Nephron progenitor cell (in vitro differentiated cells): ENCODE measurements around the gene RPS6KA1.

Experiments used
- DNase-seq: peaks from one replicate; pipeline ENCODE4 v3.0.0; 2021
- H3K27ac Mint-ChIP-seq: 2 replicates; pipeline ENCODE4 v1.8.0; 2021; ENCODE audit warnings: mild to moderate bottlenecking, moderate library complexity, mixed read lengths
- H3K27me3 Mint-ChIP-seq: 2 replicates; pipeline ENCODE4 v1.8.0; 2021; ENCODE audit warnings: mild to moderate bottlenecking, low read depth, mixed read lengths; ENCODE audit not compliant: poor library complexity
- H3K36me3 Mint-ChIP-seq: 2 replicates; pipeline ENCODE4 v1.8.0; 2021; ENCODE audit warnings: low read depth, mixed read lengths
- H3K4me1 Mint-ChIP-seq: 2 replicates; pipeline ENCODE4 v1.8.0; 2021; ENCODE audit warnings: mixed read lengths
- H3K4me3 Mint-ChIP-seq: 2 replicates; pipeline ENCODE4 v1.8.0; 2021; ENCODE audit warnings: mild to moderate bottlenecking, moderate library complexity, mixed read lengths
- H3K9me3 Mint-ChIP-seq: 2 replicates; pipeline ENCODE4 v1.8.0; 2021; ENCODE audit warnings: mild to moderate bottlenecking, moderate library complexity, mixed read lengths
- CTCF ChIP-seq: fragments of 200-600 bp; sonication (generic); IDR thresholded peaks from 2 replicates; pipeline ENCODE4 v1.5.0; 2021; ENCODE audit warnings: antibody characterized with exemption

Gene RPS6KA1

GRCh38 chr1:26529655-26530409, at the start of gene RPS6KA1:
RPS6KA1 (plus strand) TSS chr1:26529761; CDS start chr1:26529921, 160 bp downstream.
- Mint-ChIP-seq H3K27me3 (peaks cover 13% of the 10 kb centered on the region), H3K4me3 (peak within 1 kb of the TSS; percentile 86), H3K4me1 (peaks cover 30% of the 10 kb centered on the region), H3K9me3 (no peaks in the 10 kb centered on the region), H3K27ac (peak within 1 kb of the TSS; percentile 27), H3K36me3 (no peaks in the 10 kb centered on the region)
- peak; percentile 87 for DNase-seq
- no peak for TF ChIP-seq CTCF

- TF ChIP-seq CTCF = no peak
- Mint-ChIP-seq H3K27ac (peak overlapping the region; percentile 9), H3K4me1 (peaks cover 14% of the 10 kb centered on the region), H3K36me3 (peaks cover 17% of the 10 kb centered on the region), H3K9me3 (no peaks in the 10 kb centered on the region), H3K27me3 (no peaks in the 10 kb centered on the region), H3K4me3 (no peak overlapping the region)
- DNase-seq = no peak
Observed at GRCh38 chr1:26482921-26483320, 46.6 kb upstream of the RPS6KA1 start.

GRCh38 chr1:26483980-26484379, 45.6 kb upstream of the RPS6KA1 start:
- no peak for TF ChIP-seq CTCF
- Mint-ChIP-seq H3K4me1 (peaks cover 14% of the 10 kb centered on the region), H3K9me3 (no peaks in the 10 kb centered on the region), H3K4me3 (no peak overlapping the region), H3K36me3 (peaks cover 12% of the 10 kb centered on the region), H3K27me3 (no peaks in the 10 kb centered on the region), H3K27ac (no peak overlapping the region)
- no peak for DNase-seq

GRCh38 chr1:26490155-26490554, 39.4 kb upstream of the RPS6KA1 start:
- Mint-ChIP-seq H3K36me3 (no peaks in the 10 kb centered on the region), H3K4me1 (peaks cover 12% of the 10 kb centered on the region), H3K4me3 (no peak overlapping the region), H3K27ac (no peak overlapping the region), H3K27me3 (peaks cover 13% of the 10 kb centered on the region), H3K9me3 (no peaks in the 10 kb centered on the region)
- DNase-seq = no peak
- TF ChIP-seq CTCF = no peak

- Mint-ChIP-seq H3K36me3 (no peaks in the 10 kb centered on the region), H3K9me3 (no peaks in the 10 kb centered on the region), H3K27me3 (peaks cover 17% of the 10 kb centered on the region), H3K4me1 (peaks cover 4% of the 10 kb centered on the region), H3K27ac (no peak overlapping the region), H3K4me3 (no peak overlapping the region)
- DNase-seq = no peak
- TF ChIP-seq CTCF = no peak
Observed at GRCh38 chr1:26493267-26493666, 36.3 kb upstream of the RPS6KA1 start.

GRCh38 chr1:26493938-26494337, 35.6 kb upstream of the RPS6KA1 start:
- Mint-ChIP-seq H3K36me3 (no peaks in the 10 kb centered on the region), H3K4me1 (peaks cover 6% of the 10 kb centered on the region), H3K27ac (no peak overlapping the region), H3K4me3 (no peak overlapping the region), H3K27me3 (peaks cover 17% of the 10 kb centered on the region), H3K9me3 (no peaks in the 10 kb centered on the region)
- no peak for DNase-seq
- TF ChIP-seq CTCF = no peak
